ENCODE measurements around the gene PELI2.

The PELI2 gene

DNA sequence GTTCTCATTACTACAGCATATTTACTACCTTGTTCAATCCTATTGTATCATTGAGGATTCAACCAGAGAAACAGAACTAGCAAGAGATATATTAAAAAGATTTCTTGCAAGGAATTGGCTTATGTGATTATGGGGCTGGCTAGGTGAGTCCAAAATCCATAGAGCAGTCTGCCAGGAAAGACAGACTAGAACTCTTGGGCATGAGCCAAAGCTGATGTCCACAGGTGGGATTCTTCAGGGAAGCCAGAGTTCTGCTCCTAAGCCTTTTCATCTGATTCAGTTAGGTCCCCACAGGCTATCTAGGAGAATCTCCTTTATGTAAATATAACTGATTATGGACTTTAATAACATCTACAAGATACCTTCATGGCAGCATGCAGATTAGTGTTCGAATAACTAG lies 26.0 kb downstream of the PELI2 start:
- peaks cover 6% of the 10 kb centered on the region for H3K27me3 Mint-ChIP-seq (ENCODE audit: low read depth)
- peaks cover 22% of the 10 kb centered on the region for H3K4me1 Mint-ChIP-seq (ENCODE audit: low read depth)
- no peak overlapping the region for H3K4me3 Mint-ChIP-seq
- no peaks in the 10 kb centered on the region for H3K9me3 Mint-ChIP-seq
- H3K27ac Mint-ChIP-seq = no peak overlapping the region
- H3K36me3 Mint-ChIP-seq (ENCODE audit: low read depth) = no peaks in the 10 kb centered on the region

DNA sequence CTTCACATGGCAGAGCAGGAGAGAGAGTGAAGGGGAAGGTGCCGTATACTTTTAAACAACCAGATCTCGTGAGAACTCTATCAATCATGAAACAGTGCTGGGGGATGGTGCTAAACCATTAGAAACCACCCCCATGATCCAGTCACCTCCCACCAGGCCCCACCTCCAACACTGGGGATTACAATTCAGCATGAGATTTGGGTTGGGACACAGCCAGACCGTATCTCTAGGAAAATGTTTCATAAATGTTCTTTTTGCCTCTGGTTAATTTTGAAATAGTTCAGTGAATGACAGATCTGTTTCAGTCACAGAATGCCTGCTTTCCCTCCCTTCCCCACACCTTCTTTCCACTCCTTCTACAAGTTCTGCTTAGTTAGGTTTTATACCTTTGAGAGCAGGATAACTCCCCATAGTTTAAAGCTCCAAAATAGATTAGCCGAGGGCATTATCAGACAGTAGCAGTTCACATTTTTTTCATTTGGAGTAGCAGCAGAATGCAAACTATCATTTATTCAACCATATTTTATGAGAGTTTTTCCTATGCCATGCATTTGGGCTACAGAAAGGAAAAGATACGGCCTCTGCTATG lies 27.1 kb downstream of the PELI2 start:
- H3K27ac Mint-ChIP-seq = no peak overlapping the region

DNA sequence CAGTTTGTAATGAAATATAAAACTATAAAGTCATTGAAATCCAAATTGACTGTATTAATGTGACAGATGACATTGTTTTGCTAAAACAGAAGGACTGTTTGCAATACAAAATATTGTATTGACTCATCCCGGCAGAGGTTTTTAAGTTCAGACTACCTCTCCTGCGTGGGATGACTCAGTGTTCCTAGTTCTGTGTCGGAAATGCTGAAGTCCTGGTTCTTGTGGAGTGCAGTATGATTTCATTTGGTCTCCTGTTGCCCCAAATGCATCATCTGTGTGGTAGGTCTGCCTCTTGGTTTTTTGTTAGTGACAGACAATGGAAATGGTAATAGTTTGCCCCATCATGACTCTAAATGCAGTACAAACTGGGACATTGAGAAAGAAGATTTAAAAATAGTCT lies 27.8 kb downstream of the PELI2 start:
- H3K9me3 Mint-ChIP-seq = no peaks in the 10 kb centered on the region
- no peak overlapping the region for H3K27ac Mint-ChIP-seq
- no peaks in the 10 kb centered on the region for H3K36me3 Mint-ChIP-seq (ENCODE audit: low read depth)
- no peaks in the 10 kb centered on the region for H3K27me3 Mint-ChIP-seq (ENCODE audit: low read depth)
- H3K4me3 Mint-ChIP-seq = no peak overlapping the region
- H3K4me1 Mint-ChIP-seq (ENCODE audit: low read depth) = peaks cover 24% of the 10 kb centered on the region

More for the DNA sequence above, 27.1 kb downstream of the PELI2 start:
- Mint-ChIP-seq H3K9me3 (no peaks in the 10 kb centered on the region), H3K36me3 (ENCODE audit: low read depth) (no peaks in the 10 kb centered on the region), H3K4me3 (no peak overlapping the region), H3K27me3 (ENCODE audit: low read depth) (peaks cover under 1% of the 10 kb centered on the region), H3K4me1 (ENCODE audit: low read depth) (peaks cover 22% of the 10 kb centered on the region)

DNA sequence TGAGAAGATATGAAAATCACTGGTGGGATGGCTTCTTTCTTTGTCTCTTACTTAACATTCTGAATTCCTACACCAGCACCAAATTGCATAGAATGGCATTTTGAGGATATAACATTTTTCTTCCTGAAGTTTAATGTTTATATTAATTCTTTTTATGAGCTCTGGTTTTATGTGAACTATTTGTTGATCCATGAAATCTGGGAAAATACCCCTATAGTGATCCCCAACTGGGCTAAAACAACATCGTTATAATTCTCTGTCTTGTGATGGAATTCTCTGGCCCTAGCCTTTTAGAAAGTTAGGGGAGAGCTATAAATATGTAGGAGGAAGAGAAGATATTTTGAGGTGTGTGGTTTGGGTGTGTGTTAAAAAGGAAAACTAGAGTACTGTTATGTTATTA lies 29.2 kb downstream of the PELI2 start:
- H3K9me3 Mint-ChIP-seq = no peaks in the 10 kb centered on the region
- peaks cover 28% of the 10 kb centered on the region for H3K4me1 Mint-ChIP-seq (ENCODE audit: low read depth)
- no peak overlapping the region for H3K4me3 Mint-ChIP-seq
- H3K27me3 Mint-ChIP-seq (ENCODE audit: low read depth) = no peaks in the 10 kb centered on the region
- H3K27ac Mint-ChIP-seq = no peak overlapping the region
- no peaks in the 10 kb centered on the region for H3K36me3 Mint-ChIP-seq (ENCODE audit: low read depth)

DNA sequence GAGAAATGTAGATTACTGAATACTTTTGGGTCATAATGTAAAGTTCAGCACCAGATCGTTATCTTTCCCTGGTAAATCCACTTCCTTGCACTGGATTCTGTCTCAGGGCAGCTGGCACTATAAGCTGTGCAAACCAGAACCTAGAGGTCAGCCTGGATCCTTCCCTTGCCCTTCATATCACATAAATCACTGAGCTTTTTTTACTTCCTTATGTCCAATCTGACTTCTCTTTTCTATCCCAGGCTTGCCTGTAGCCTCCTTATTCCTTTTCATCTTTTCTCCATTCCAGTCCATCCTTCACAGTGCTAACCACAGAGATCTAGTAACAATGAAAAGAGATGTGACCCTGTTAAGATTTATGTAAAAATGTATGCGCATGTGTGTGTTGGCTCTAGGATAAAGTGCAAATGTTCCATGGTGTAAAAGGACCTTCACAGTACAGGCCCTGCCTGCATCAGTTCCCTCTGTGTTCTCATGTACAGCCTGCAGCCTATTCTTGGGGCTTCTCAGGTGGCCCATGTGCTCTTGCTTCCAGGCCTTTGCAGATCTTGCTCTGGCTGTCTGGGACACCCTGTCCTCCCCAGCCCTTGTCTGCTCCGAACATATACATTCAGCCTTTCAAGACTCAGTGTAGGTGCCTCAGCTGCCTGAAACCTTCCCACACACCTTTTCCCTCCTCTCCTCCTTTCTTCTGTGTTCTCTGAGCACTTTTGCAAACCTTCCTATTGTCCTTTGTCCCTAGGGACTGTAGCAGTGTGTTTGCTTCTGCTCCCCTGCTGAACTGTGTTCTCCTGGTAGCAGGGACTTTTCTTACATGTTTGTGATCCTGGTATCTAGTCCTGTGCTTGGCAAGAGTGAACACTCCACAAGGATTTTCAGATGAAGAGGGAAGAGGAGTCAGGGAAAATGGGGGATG lies 30.0 kb downstream of the PELI2 start:
- Mint-ChIP-seq H3K27ac (no peak overlapping the region), H3K4me1 (ENCODE audit: low read depth) (peaks cover 25% of the 10 kb centered on the region), H3K9me3 (no peaks in the 10 kb centered on the region), H3K27me3 (ENCODE audit: low read depth) (no peaks in the 10 kb centered on the region), H3K36me3 (ENCODE audit: low read depth) (no peaks in the 10 kb centered on the region), H3K4me3 (no peak overlapping the region)

DNA sequence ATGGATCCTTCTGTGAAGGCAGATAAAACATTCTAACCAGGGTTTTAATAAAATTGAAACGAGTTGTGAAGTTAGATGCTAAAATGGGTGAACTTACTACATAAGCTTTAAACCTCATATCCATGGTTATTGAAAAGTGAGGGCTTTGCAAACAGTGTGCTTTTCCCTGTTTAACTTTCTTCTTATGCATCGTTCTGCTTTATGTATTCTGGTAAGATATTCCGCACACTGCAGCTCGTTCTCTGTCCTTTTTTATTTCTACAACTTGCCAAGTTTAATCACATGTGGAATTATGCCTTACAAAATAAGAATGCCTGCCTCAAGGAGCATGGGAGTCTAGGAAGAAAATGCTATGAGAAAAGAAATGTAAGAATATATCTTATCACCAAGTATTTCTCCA lies 30.9 kb downstream of the PELI2 start:
- no peaks in the 10 kb centered on the region for H3K27me3 Mint-ChIP-seq (ENCODE audit: low read depth)
- no peaks in the 10 kb centered on the region for H3K36me3 Mint-ChIP-seq (ENCODE audit: low read depth)
- no peak overlapping the region for H3K4me3 Mint-ChIP-seq
- no peaks in the 10 kb centered on the region for H3K9me3 Mint-ChIP-seq
- peaks cover 25% of the 10 kb centered on the region for H3K4me1 Mint-ChIP-seq (ENCODE audit: low read depth)
- H3K27ac Mint-ChIP-seq = no peak overlapping the region

DNA sequence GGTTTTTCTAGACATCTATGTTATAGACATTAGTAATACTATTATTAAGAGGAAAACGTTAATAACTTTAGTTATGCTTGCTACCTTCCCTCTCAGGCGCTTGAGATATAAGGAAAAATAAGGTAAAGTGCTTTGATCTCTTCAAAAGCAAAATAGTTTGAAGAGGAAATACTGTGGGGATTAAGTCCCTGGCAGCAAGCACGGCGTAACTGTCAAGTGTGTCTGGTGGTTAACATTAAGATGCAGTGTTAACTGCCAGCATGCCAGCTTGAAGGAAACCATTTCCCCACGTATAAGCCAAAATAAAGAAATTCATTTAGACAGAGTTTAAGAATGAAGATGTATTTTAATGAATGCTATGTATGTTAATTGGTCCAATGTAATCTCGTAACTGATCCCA lies 31.8 kb downstream of the PELI2 start:
- Mint-ChIP-seq H3K27me3 (ENCODE audit: low read depth) (no peaks in the 10 kb centered on the region), H3K4me3 (no peak overlapping the region), H3K9me3 (no peaks in the 10 kb centered on the region), H3K27ac (no peak overlapping the region), H3K36me3 (ENCODE audit: low read depth) (peaks cover 1% of the 10 kb centered on the region), H3K4me1 (ENCODE audit: low read depth) (peaks cover 23% of the 10 kb centered on the region)

DNA sequence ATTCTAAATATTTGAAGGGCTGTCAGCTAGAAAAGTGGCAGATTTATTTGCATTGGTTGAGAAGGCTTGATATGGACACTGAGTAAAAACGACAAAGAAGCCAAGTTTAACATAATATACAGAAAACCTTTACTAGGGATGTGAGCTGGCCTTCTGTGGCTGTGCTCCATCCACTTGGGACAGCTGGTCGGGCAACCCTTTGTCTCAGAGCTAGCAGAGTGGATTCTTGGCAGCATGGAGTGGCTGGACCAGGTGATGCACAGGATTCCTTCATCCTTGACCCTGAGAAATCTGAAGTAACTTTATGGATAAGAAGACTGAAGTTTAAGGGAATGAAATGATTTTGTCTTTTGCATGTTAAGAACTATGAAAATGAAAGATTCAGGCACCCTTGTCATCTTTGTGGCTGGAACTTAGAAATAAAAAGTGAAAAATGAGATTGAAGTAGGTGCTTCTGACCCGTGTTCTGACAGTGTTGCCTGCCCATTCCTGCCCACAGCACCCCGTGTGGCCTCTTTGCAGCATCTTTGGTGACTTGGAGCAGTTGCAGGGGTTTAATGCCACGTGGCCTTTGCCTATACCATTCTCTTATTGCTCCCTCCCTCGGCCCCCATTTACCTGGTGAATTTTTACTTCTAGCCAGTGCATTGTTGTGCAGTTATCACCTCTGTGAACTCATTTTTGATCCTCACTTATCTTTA lies 32.6 kb downstream of the PELI2 start:
- Mint-ChIP-seq H3K4me1 (ENCODE audit: low read depth) (peaks cover 22% of the 10 kb centered on the region), H3K27me3 (ENCODE audit: low read depth) (no peaks in the 10 kb centered on the region), H3K4me3 (no peak overlapping the region), H3K27ac (no peak overlapping the region), H3K36me3 (ENCODE audit: low read depth) (peaks cover 1% of the 10 kb centered on the region), H3K9me3 (no peaks in the 10 kb centered on the region)

DNA sequence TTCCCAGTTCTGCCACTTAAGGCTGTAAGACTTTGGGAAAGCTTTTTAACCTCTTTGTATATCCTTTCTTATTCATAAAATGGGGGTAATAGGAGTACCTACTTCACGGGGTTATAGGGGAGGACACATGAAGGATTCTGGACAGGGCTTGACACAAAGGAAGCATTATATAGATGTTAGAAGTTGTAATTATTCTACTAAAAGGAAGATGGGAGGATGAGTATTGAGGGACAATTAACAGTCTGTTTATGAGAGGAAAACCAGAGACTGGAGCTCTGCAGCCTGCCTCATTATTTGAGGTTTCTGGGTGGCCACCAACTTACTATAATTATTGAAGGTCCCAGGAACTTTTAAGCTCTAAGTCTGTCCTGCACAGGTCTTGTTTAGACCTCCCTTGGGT lies 34.0 kb downstream of the PELI2 start:
- Mint-ChIP-seq H3K36me3 (ENCODE audit: low read depth) (peaks cover 3% of the 10 kb centered on the region), H3K9me3 (no peaks in the 10 kb centered on the region), H3K4me3 (no peak overlapping the region), H3K27ac (no peak overlapping the region), H3K4me1 (ENCODE audit: low read depth) (peaks cover 16% of the 10 kb centered on the region), H3K27me3 (ENCODE audit: low read depth) (no peaks in the 10 kb centered on the region)

DNA sequence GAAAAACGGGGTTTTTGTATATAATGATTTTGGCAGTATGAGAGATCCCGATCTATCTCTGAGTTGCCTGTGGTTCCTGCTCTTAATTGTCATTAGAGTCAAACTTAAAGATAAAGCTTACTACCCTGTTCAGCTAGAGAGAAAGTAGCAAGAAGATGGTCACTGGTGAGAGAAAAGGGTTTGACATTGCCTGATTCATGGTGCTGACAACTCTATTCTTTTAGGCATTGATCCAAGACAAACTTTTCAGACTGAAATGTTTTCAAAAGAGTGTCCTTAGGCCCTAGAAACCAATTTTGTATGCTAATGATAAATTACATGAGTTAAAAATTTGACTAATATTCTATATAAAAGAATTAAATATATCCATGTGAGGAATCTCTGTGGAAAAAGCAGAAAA lies 35.1 kb downstream of the PELI2 start:
- Mint-ChIP-seq H3K4me1 (ENCODE audit: low read depth) (peaks cover 8% of the 10 kb centered on the region), H3K9me3 (no peaks in the 10 kb centered on the region), H3K27ac (no peak overlapping the region), H3K27me3 (ENCODE audit: low read depth) (no peaks in the 10 kb centered on the region), H3K36me3 (ENCODE audit: low read depth) (peaks cover 3% of the 10 kb centered on the region), H3K4me3 (no peak overlapping the region)

DNA sequence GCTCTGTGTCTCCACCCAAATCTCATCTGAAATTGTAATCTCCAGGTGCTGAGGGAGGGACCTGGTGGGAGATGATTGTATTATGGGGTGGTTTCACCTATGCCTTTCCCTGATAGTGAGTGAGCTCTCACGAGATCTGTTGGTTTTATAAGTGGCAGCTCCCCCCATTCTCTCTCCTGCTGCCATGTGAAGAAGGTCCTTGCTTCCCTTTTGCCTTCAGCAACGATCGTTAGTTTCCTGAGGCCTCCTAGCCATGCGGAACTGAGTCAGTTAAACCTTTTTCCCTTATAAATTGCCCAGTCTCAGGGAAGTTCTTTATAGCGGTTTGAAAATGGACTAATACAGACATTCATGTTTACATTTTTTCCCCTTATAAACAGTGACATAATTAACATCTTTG lies 36.1 kb downstream of the PELI2 start:
- Mint-ChIP-seq H3K27me3 (ENCODE audit: low read depth) (no peaks in the 10 kb centered on the region), H3K4me1 (ENCODE audit: low read depth) (peaks cover 5% of the 10 kb centered on the region), H3K4me3 (no peak overlapping the region), H3K27ac (no peak overlapping the region), H3K9me3 (peaks cover 3% of the 10 kb centered on the region), H3K36me3 (ENCODE audit: low read depth) (peaks cover 5% of the 10 kb centered on the region)

DNA sequence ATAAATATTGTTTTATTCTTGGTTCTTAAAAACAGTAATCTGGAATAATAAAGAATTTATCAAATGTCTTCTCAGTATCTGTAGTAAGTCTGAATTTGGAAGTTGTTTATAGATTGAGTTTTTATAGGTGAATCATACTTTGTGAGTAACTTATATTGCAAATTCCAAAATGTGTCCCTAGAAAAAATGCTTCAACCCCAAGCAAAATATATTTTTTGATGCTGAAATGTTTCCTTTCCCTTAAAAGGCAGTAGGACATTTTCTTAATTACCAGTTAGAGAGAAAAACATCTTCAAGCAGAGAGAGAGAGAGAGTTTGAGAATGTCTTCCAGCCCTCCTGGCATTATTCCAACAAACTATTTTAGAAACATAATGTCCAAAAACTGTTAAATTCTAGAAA lies 37.9 kb downstream of the PELI2 start:
- Mint-ChIP-seq H3K36me3 (ENCODE audit: low read depth) (peaks cover 5% of the 10 kb centered on the region), H3K9me3 (peaks cover 3% of the 10 kb centered on the region), H3K4me3 (no peak overlapping the region), H3K4me1 (ENCODE audit: low read depth) (peaks cover 4% of the 10 kb centered on the region), H3K27me3 (ENCODE audit: low read depth) (no peaks in the 10 kb centered on the region), H3K27ac (no peak overlapping the region)

DNA sequence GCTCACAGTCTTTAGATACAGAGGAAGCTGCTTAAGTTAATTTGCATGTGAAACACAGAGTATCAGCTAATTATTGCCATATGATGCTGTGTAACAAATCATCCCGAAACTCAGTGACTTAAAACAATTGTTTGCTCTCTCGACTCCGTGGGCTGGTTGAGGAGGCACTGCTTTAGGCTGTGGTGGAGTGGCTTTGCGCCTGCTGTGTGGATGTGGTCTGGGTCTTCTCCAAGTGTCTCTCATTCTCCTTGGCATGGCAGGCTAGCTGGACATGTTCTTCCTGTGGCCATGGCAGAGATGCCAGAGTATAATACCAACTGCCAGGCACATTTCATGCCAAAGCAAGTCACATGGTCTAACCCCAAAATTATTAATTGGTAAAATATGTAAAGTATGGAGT lies 40.9 kb downstream of the PELI2 start:
- no peaks in the 10 kb centered on the region for H3K27me3 Mint-ChIP-seq (ENCODE audit: low read depth)
- peaks cover 9% of the 10 kb centered on the region for H3K36me3 Mint-ChIP-seq (ENCODE audit: low read depth)
- H3K4me1 Mint-ChIP-seq (ENCODE audit: low read depth) = peaks cover 10% of the 10 kb centered on the region
- no peak overlapping the region for H3K4me3 Mint-ChIP-seq
- no peak overlapping the region for H3K27ac Mint-ChIP-seq
- H3K9me3 Mint-ChIP-seq = peaks cover 17% of the 10 kb centered on the region

DNA sequence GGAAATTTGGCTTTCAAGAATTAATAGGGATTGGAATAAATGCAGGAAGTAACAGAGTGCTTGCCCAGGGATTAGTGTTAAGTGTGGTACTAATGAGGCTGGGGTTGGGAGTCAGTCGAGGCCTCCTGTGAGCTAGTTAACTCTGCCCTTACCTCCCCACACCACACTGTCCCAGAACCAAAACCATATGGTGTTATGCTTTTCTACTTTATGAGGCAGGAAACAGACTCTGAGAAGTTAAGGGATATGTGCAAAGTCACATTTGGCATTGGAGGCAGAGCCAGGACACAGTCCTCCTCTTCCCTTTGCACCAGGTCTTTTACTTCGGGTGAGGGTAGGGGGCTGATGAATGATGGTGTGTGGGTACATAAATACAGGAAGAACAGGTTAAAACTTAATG lies 41.9 kb downstream of the PELI2 start:
- H3K36me3 Mint-ChIP-seq (ENCODE audit: low read depth) = peaks cover 12% of the 10 kb centered on the region
- peaks cover 3% of the 10 kb centered on the region for H3K27me3 Mint-ChIP-seq (ENCODE audit: low read depth)
- no peak overlapping the region for H3K27ac Mint-ChIP-seq
- peaks cover 10% of the 10 kb centered on the region for H3K4me1 Mint-ChIP-seq (ENCODE audit: low read depth)
- H3K9me3 Mint-ChIP-seq = peaks cover 27% of the 10 kb centered on the region
- no peak overlapping the region for H3K4me3 Mint-ChIP-seq

DNA sequence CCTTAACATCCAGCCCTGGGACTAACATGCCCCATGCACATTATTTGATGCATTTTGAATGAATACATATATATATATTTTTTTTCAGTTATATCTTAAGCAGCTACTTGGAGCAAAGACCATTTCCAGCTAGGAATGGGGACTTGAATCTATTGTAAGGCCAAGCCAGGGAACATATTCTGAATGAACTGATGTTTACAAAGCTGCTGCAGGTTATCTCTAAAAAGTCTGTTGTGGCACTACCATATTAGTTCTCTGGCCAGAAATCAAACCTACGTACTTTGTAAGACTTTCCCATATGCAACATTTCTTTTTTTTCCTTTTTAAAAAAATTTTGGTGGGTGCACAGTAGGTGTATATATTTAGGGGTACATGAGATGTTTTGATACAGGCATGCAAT lies 43.4 kb downstream of the PELI2 start:
- Mint-ChIP-seq H3K27me3 (ENCODE audit: low read depth) (peaks cover 3% of the 10 kb centered on the region), H3K27ac (no peak overlapping the region), H3K9me3 (peaks cover 41% of the 10 kb centered on the region), H3K4me3 (no peak overlapping the region), H3K36me3 (ENCODE audit: low read depth) (peaks cover 12% of the 10 kb centered on the region), H3K4me1 (ENCODE audit: low read depth) (peaks cover 10% of the 10 kb centered on the region)
